Endothelial cell of umbilical vein (primary cell): ENCODE measurements around the gene AKAP6.

Source experiments
- EZH2 ChIP-seq: IDR thresholded peaks from 2 replicates; pipeline ENCODE4 v1.6.1; 2012; ENCODE audit warnings: borderline replicate concordance, low read depth, mild to moderate bottlenecking, moderate library complexity, low read length, inconsistent platforms; ENCODE audit not compliant: severe bottlenecking
- GATA2 ChIP-seq: IDR thresholded peaks from 2 replicates; pipeline ENCODE4 v1.7.0; 2011; ENCODE audit warnings: low read depth, mild to moderate bottlenecking, moderate library complexity, mixed read lengths, low read length; ENCODE audit not compliant: insufficient read length, insufficient read depth
- TF ChIP-seq, protein P1 (sequence below), 2 donors: IDR thresholded peaks; 1 replicate in 1 of 2; 2 replicates in 1 of 2; pipeline ENCODE4 v1.5.1; 2011; ENCODE audit warnings: low read length in 2 of 2, mild to moderate bottlenecking in 2 of 2, moderate library complexity in 2 of 2, control low read depth in 1 of 2, inconsistent platforms in 1 of 2, low read depth in 1 of 2; ENCODE audit not compliant: insufficient read depth in 1 of 2; ENCODE audit errors: extremely low read depth in 1 of 2
- TF ChIP-seq, protein P2 (sequence below): IDR thresholded peaks from 2 replicates; pipeline ENCODE4 v1.6.1; 2011; ENCODE audit not compliant: insufficient read depth, insufficient read length

DNA sequence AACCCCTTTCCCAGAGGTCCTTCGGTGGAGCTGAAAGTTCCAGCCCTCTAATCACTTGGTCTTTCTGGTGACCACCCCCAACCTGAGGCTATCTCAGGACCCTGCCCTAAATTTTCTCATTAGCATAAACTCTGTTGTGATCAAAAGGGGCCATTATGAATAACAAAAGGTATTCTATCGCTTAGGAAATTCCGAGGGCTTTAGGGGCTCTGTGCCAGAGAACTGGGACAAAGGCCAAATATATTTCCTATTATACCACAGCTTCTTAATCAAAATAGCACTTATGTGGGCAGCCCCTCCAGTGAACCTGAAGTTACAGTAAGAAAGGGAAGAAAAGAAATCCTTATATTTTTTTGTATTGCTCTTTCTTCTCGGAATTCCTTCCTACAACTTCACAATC, 484.3 kb downstream of the AKAP6 start:
- TF ChIP-seq, protein P1, sequence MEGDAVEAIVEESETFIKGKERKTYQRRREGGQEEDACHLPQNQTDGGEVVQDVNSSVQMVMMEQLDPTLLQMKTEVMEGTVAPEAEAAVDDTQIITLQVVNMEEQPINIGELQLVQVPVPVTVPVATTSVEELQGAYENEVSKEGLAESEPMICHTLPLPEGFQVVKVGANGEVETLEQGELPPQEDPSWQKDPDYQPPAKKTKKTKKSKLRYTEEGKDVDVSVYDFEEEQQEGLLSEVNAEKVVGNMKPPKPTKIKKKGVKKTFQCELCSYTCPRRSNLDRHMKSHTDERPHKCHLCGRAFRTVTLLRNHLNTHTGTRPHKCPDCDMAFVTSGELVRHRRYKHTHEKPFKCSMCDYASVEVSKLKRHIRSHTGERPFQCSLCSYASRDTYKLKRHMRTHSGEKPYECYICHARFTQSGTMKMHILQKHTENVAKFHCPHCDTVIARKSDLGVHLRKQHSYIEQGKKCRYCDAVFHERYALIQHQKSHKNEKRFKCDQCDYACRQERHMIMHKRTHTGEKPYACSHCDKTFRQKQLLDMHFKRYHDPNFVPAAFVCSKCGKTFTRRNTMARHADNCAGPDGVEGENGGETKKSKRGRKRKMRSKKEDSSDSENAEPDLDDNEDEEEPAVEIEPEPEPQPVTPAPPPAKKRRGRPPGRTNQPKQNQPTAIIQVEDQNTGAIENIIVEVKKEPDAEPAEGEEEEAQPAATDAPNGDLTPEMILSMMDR (IDR thresholded peaks at IDR 0.05; ENCODE audit: extremely low read depth in 1 of 2, insufficient read depth in 1 of 2, low read depth in 1 of 2, low read length in 2 of 2), result no peak
- TF ChIP-seq, protein P2, sequence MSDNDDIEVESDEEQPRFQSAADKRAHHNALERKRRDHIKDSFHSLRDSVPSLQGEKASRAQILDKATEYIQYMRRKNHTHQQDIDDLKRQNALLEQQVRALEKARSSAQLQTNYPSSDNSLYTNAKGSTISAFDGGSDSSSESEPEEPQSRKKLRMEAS, result no peak
- TF ChIP-seq EZH2, result no peak
- no peak for TF ChIP-seq GATA2
